ENCODE measurements around the gene AMY1C.
"Not testable (repeated sequence)": the region's sequence is repeated elsewhere in the genome, so short reads cannot be mapped to it uniquely, and the experiment has no call there.

AMY1C gene

DNA sequence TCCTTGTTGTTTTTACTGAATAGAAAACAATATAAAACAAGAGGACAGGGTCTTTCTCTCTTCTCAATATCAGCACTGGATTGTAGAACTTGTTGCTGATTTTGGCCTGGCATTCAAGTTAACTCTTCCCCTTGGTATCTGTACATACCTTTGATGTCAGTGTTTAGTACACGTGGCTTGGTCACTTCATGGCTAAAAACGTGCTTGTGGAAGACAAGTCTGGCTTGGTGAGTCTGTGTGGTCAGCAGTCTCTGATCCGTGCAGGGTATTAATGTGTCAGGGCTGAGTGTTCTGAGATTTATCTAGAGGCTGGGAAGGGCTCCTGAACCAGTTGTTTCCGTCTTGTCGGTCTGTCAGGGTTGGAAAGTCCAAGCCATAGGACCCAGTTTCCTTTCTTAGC lies at the start of gene AMY1C:
Gene AMY1C, plus strand, starts transcription at position 301 of the 400 bp plus-strand sequence. CDS start 572 bp downstream, outside the sequence.
- DNase-seq: not testable (repeated sequence)

DNA sequence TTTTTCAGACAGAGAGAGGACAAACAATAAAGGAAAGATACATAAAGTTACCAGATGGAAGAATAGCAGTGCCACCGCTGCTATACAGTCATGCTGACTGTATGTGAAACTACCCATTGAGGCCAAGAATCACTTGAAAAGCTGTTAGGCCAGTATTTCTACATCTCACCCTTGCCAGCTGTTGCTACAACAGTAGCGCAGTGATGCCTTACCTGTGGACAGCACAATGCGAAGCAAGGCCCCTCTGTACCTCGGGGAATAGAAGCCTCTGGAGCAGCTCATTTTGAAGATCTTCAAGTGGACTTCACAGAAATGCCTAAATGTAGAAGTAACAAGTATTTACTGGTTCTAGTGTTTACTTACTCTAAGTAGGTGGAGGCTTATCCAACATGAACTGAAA lies 49.0 kb upstream of the AMY1C start:
- not testable (repeated sequence) for DNase-seq

DNA sequence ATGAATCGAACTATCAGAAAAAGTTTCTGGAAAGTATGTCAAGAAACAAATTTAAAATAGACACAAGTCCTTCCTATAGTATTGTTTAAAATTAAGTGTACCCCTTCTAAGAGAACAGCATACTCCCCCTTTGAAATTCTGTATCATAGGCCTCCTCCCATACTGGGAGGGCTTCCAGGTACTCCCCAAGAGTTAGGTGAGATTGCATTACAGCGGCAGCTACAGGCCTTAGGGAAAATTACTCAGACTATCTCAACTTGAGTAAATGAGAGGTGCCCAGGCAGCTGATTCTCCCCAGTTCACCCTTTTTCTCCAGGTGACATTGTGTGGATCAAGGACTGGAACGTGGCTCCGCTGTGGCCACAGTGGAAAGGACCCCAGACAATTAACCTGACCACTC lies 48.4 kb upstream of the AMY1C start:
- DNase-seq: not testable (repeated sequence)

DNA sequence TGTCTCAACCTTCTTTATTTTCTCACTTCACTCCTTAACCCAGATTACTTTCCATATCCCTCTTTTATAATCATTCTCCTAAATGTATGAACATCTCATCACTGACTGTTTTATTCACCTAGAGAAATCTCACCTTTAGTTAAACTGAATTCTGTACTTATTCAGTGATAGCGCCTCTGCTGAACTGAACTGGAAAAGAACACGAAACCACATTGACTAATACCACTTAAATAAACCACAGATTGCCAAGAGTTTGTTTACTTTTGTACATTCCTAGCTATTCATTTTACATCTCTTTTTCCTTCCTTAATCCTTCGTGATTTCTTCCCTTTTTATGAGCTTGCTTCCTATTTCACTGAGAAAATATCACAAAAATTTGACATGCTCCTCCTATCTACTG lies 42.0 kb upstream of the AMY1C start:
- not testable (repeated sequence) for DNase-seq

DNA sequence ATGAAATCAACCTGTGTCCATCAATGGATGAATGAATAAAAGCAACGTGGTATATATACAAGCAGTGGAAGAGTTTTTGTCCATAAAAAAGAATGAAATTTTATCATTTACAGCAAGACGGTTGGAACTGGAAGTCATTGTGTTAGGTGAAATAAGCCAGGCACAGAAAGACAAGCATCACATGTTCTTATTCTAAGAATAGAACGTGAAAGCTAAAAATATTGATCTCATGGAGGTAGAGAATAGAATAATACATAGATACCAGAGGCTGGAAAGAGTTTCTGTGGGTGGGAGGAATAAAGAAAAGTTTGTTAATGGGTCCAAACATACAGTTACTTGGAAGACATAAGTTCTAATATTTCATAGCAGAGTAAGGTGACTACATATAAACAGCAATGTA lies 39.3 kb upstream of the AMY1C start:
- not testable (repeated sequence) for DNase-seq

DNA sequence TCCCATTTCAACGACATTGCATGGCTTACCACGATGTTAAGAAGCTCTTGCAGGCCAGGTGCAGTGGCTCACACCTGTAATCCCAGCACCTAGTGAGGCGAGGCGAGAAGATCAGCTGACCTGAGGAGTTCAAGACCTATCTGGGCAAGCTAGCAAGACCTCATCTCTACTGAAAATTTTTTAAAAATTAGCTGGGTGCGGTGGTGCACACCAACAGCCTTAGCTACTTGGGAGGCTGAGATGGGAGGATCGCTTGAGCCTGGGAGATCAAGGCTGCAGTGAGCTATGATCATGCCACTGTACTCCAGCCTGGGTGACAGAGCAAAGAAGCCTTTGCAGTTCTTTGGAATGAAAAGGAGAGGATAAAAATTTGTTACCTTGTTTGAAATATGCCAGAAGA lies 32.3 kb upstream of the AMY1C start:
- DNase-seq: not testable (repeated sequence)

DNA sequence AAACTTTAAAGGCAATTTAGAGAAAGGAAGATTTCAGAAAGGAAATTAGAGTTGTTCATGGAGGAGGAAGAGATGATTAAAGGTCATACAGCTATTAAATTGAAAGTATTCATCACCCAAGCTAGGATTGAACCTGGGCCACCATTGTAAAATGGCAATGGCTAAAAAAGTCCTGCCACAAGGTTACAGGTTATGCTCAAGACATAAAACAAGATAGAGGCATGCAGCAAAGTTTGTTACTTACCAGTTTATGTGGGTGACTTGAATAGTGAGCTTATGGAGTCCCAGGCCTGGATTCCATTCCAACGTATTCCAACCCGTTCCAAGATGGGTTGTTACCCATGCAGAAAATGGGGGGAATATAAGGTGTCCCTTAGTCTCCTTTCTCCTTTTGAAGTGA lies 28.2 kb upstream of the AMY1C start:
- not testable (repeated sequence) for DNase-seq

DNA sequence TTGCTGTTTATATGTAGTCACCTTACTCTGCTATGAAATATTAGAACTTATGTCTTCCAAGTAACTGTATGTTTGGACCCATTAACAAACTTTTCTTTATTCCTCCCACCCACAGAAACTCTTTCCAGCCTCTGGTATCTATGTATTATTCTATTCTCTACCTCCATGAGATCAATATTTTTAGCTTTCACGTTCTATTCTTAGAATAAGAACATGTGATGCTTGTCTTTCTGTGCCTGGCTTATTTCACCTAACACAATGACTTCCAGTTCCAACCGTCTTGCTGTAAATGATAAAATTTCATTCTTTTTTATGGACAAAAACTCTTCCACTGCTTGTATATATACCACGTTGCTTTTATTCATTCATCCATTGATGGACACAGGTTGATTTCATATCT lies 14.4 kb upstream of the AMY1C start:
- not testable (repeated sequence) for DNase-seq

DNA sequence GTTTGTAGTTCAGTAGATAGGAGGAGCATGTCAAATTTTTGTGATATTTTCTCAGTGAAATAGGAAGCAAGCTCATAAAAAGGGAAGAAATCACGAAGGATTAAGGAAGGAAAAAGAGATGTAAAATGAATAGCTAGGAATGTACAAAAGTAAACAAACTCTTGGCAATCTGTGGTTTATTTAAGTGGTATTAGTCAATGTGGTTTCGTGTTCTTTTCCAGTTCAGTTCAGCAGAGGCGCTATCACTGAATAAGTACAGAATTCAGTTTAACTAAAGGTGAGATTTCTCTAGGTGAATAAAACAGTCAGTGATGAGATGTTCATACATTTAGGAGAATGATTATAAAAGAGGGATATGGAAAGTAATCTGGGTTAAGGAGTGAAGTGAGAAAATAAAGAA lies 11.7 kb upstream of the AMY1C start:
- DNase-seq: not testable (repeated sequence)

DNA sequence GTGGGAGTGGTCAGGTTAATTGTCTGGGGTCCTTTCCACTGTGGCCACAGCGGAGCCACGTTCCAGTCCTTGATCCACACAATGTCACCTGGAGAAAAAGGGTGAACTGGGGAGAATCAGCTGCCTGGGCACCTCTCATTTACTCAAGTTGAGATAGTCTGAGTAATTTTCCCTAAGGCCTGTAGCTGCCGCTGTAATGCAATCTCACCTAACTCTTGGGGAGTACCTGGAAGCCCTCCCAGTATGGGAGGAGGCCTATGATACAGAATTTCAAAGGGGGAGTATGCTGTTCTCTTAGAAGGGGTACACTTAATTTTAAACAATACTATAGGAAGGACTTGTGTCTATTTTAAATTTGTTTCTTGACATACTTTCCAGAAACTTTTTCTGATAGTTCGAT lies 5.2 kb upstream of the AMY1C start:
- not testable (repeated sequence) for DNase-seq

DNA sequence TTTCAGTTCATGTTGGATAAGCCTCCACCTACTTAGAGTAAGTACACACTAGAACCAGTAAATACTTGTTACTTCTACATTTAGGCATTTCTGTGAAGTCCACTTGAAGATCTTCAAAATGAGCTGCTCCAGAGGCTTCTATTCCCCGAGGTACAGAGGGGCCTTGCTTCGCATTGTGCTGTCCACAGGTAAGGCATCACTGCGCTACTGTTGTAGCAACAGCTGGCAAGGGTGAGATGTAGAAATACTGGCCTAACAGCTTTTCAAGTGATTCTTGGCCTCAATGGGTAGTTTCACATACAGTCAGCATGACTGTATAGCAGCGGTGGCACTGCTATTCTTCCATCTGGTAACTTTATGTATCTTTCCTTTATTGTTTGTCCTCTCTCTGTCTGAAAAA lies 4.7 kb upstream of the AMY1C start:
- DNase-seq: not testable (repeated sequence)

DNA sequence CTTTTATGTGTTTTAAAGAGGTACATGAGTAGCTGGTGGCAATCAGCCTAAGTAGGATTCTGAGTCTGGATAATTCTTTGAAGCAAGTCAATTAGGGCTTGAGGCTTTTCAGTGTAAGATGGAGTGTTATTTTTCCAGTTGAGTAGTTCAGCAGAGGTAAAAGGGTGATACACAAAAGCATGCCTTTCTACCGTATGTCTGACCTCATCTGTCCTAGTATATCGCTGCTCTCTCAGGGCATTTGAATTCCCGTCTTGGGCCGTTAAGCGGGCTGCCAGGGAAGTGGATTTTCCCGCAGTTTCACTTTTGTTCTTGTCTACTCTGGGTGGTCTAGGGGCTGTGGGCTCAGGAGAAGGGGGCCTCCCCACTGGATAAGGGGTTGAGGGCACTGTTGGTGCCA lies 1.4 kb upstream of the AMY1C start:
- DNase-seq: not testable (repeated sequence)

DNA sequence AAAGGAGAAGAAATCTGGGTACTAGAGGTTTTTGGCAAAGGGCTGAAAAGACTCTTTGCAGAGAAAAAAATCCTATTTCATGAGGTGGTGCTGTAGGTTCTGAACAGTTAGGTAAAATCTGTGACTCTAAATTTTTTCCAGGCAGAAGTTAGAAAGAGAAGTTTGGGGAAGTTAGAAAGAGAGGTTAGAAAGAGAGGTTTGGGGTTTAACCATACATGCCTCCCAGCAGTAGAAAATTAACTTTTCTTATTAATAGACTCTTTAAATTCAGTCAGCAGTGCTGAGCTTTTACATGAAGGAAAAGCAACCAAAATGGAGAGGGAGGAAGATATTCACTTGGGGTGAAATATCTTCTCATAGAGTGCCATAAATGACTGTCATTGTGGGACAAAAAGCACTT lies 12.2 kb downstream of the AMY1C start:
- DNase-seq: no peak

DNA sequence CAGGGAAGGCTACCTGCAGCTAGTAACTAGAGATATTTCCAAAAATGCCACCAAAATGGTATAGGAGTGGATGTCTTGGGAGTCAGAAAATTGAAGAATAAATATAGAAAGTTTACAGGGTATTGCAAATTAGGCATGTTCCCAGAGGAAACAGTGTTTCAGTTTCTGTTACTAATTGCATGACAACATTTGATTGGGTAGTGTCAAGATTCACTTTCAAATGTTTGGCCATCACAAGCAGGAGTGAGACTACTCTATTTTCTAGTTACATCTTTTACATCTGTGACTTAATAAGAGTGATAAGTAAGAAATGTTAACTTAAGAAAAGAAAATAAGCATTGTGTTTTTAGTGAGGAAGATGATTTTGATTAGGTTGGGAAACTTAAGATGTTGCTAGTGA lies 30.2 kb downstream of the AMY1C start:
- no peak for DNase-seq

DNA sequence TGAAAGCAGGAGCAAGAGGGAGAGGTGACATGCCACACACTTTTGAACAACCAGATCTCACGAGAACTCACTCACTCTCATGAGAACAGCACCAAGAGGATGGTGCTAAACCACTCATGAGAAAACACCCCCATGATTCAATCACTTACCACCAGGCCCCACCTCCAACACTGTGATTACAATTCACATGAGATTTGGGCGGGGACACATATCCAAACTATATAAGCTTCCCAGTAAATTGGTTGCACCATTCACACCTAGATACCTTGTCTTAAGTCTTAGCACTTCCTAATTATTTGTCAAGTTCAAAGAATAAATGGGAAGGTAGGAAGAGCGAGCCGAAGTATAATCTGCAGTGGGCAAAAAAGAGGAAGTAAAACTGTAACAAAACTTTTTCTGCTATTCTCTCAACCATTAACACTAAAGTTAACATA lies 34.3 kb downstream of the AMY1C start:
- no peak for DNase-seq

DNA sequence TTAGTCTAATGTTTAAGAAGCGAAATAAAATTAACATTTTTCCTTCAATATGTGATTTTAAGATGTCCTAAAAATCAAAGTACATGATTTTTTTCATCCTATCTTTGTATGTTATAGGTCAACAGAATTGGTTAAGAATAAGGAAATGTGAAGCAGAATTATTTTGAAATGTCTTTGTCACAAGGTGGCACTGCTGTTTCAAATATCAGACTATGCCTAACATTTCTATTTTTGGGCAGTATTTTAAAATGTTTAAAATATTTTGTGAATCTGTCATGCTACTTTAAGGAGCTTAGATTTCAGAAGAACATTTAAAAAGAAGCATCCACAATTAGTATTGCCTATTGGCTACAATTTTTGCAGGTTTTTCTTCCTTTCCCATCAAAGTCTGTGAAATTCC lies 38.7 kb downstream of the AMY1C start:
- peak; percentile 36 for DNase-seq

DNA sequence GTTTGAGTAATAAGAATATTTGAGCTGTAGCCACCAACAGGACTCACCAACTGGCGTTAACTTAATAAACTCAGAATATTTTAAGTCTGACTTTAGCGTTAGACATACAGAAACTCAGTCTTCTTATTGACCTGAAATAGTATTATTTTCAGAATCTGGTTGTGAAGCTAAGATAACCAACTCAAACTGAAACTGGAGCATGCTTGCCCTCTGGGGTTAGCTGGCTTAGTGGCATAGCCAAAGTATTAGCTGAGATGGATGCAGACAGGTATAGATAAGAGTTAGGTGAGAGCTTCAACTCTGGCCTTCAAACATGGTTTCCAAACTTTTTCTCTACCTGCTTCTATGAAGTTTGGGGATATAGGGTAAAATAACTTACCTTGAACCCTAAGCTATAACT lies 40.5 kb downstream of the AMY1C start:
- DNase-seq: no peak
